ENCODE data around the gene CPLANE1. TPM values are rescaled to one million over a fixed set of nuclear protein-coding genes. Genes with fewer than 3 reads are reported as not detected.

Gene CPLANE1
- polyA plus RNA-seq, 1 donor (not counting 4 experiments of a cell fraction or from before 2014, with no cell fraction given): 9.2 TPM

- Histone ChIP-seq H3K9me1 (ENCODE audit: control insufficient read depth, extremely low read depth, insufficient read depth, low read length) (no peaks in the 10 kb centered on the region), H3K27ac (ENCODE audit: control insufficient read depth, insufficient read depth, low read length) (no peak overlapping the region), H4K20me1 (ENCODE audit: control insufficient read depth, extremely low read depth, insufficient read depth, low read length) (no peaks in the 10 kb centered on the region), H2AFZ (ENCODE audit: control insufficient read depth, low read length) (no peak overlapping the region), H3K27me3 (ENCODE audit: control insufficient read depth, extremely low read depth, insufficient read depth, low read length) (no peaks in the 10 kb centered on the region), H3K4me1 (ENCODE audit: control insufficient read depth, extremely low read depth, insufficient read depth, low read length) (no peaks in the 10 kb centered on the region), H3K4me2 (ENCODE audit: control insufficient read depth, extremely low read depth, insufficient read depth, low read depth, low read length) (no peak overlapping the region), H3K36me3 (ENCODE audit: control insufficient read depth in 2 of 2, extremely low read depth in 1 of 2, insufficient read depth in 2 of 2, low read length in 2 of 2) (peaks cover 0 to 3% of the 10 kb centered on the region in 2 experiments), H3K79me2 (ENCODE audit: control insufficient read depth, insufficient read depth, low read length) (no peaks in the 10 kb centered on the region), H3K9me3 (ENCODE audit: control insufficient read depth, low read depth, low read length) (no peaks in the 10 kb centered on the region), H3K9ac (ENCODE audit: control insufficient read depth, extremely low read depth, insufficient read depth, low read length) (no peak overlapping the region), H3K4me3 (ENCODE audit: control insufficient read depth in 2 of 3, extremely low read depth in 1 of 3, insufficient read depth in 2 of 3, low read depth in 1 of 3, low read length in 3 of 3) (no peak overlapping the region)
- FAIRE-seq (no peak), DNase-seq (ENCODE audit: low read depth, low spot score) (no peak)
- dilution Hi-C loops (cut with MboI; ENCODE audit: extremely low pct_ligation_motif_present, low sequenced_read_pairs): no loop called here
- TF ChIP-seq CTCF (optimal IDR thresholded peaks at IDR 0.05 in 1 of 3, IDR thresholded peaks at IDR 0.05 in 1 of 3, conservative IDR thresholded peaks at IDR 0.05 in 1 of 3; ENCODE audit: extremely low read depth in 1 of 3, insufficient read depth in 2 of 3, low read length in 3 of 3): no peak
- no peak for TF ChIP-seq EZH2 (IDR thresholded peaks at IDR 0.05; ENCODE audit: low read length)
These were observed 37.1 kb downstream of the CPLANE1 start for GRCh38 chr5:37212096-37212495.

GRCh38 chr5:37211661-37212060, 37.5 kb downstream of the CPLANE1 start:
- FAIRE-seq (no peak), DNase-seq (ENCODE audit: low read depth, low spot score) (no peak)
- Histone ChIP-seq H3K79me2 (ENCODE audit: control insufficient read depth, insufficient read depth, low read length) (no peaks in the 10 kb centered on the region), H3K27me3 (ENCODE audit: control insufficient read depth, extremely low read depth, insufficient read depth, low read length) (no peaks in the 10 kb centered on the region), H2AFZ (ENCODE audit: control insufficient read depth, low read length) (no peak overlapping the region), H3K4me2 (ENCODE audit: control insufficient read depth, extremely low read depth, insufficient read depth, low read depth, low read length) (no peak overlapping the region), H4K20me1 (ENCODE audit: control insufficient read depth, extremely low read depth, insufficient read depth, low read length) (no peaks in the 10 kb centered on the region), H3K9me1 (ENCODE audit: control insufficient read depth, extremely low read depth, insufficient read depth, low read length) (no peaks in the 10 kb centered on the region), H3K9ac (ENCODE audit: control insufficient read depth, extremely low read depth, insufficient read depth, low read length) (no peak overlapping the region), H3K9me3 (ENCODE audit: control insufficient read depth, low read depth, low read length) (no peaks in the 10 kb centered on the region), H3K4me1 (ENCODE audit: control insufficient read depth, extremely low read depth, insufficient read depth, low read length) (no peaks in the 10 kb centered on the region), H3K27ac (ENCODE audit: control insufficient read depth, insufficient read depth, low read length) (no peak overlapping the region), H3K4me3 (ENCODE audit: control insufficient read depth in 2 of 3, extremely low read depth in 1 of 3, insufficient read depth in 2 of 3, low read depth in 1 of 3, low read length in 3 of 3) (no peak overlapping the region), H3K36me3 (ENCODE audit: control insufficient read depth in 2 of 2, extremely low read depth in 1 of 2, insufficient read depth in 2 of 2, low read length in 2 of 2) (peaks cover 0 to 3% of the 10 kb centered on the region in 2 experiments)
- TF ChIP-seq CTCF (optimal IDR thresholded peaks at IDR 0.05 in 1 of 3, IDR thresholded peaks at IDR 0.05 in 1 of 3, conservative IDR thresholded peaks at IDR 0.05 in 1 of 3; ENCODE audit: extremely low read depth in 1 of 3, insufficient read depth in 2 of 3, low read length in 3 of 3) (no peak), EZH2 (IDR thresholded peaks at IDR 0.05; ENCODE audit: low read length) (no peak)
- dilution Hi-C loops (cut with MboI; ENCODE audit: extremely low pct_ligation_motif_present, low sequenced_read_pairs): no loop called here
